Measurements from ENCODE around the gene WIPF1. TPM values are rescaled to one million over a fixed set of nuclear protein-coding genes. Genes with fewer than 3 reads are reported as not detected.

The WIPF1 gene
- total RNA-seq, 1 experiment from 2014 or later: 0.59 TPM

DNA sequence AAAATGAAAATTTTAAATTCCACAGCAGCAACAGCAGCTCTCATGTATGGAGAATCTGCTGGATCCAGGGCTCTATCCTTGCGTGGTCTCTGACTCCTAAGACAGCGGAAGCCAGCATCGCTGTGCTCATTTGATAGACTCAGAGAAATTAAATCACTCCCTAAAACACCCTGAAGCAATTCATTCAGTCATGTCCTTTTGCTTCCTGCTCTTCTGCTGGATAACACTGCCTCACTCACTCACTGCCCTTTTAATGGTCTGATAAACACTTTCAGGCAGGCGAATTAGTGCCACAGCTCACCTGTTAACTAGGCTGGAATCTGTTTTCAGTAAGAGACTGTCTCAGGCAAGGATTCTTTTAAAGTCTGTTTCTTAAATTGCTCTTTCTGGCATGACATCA is 10.0 kb downstream of the WIPF1 start (continued):
- TF ChIP-seq CBX3 (IDR thresholded peaks at IDR 0.05; ENCODE audit: low read depth) (no peak), POLR2A (IDR thresholded peaks at IDR 0.05; ENCODE audit: borderline replicate concordance, extremely low read depth, insufficient read depth, insufficient read length) (no peak), EZH2phosphoT487 (IDR thresholded peaks at IDR 0.05; ENCODE audit: borderline replicate concordance) (no peak)

- intact Hi-C loops (cut with micrococcal nuclease): no loop called here
- Histone ChIP-seq H3K27ac (ENCODE audit: low read depth, low read length) (no peak overlapping the region), H3K9me2 (ENCODE audit: insufficient read depth) (no peaks in the 10 kb centered on the region), H4K20me1 (ENCODE audit: insufficient read depth) (no peaks in the 10 kb centered on the region), H3K4me1 (ENCODE audit: control insufficient read depth in 1 of 2, insufficient read depth in 2 of 2, low read length in 2 of 2) (no peaks in the 10 kb centered on the region), H3K79me2 (ENCODE audit: insufficient read depth, low read length) (no peaks in the 10 kb centered on the region), H3K4me3 (replicated peaks in 1 of 2; ENCODE audit: low read depth in 1 of 2, low read length in 2 of 2) (no peak overlapping the region), H3K36me3 (ENCODE audit: control insufficient read depth in 1 of 2, insufficient read depth in 2 of 2, low read length in 2 of 2) (no peaks in the 10 kb centered on the region), H2AFZ (ENCODE audit: low read depth, low read length, poor library complexity, severe bottlenecking) (no peak overlapping the region), H3K4me2 (ENCODE audit: low read length) (no peak overlapping the region), H3K27me3 (ENCODE audit: insufficient read depth, low read length) (no peaks in the 10 kb centered on the region), H3K9ac (ENCODE audit: low read length) (no peak overlapping the region), H3K9me3 (ENCODE audit: control insufficient read depth in 1 of 2, insufficient read depth in 1 of 2, low read depth in 1 of 2, low read length in 2 of 2) (no peaks in the 10 kb centered on the region)
- RAD21 ChIA-PET (ENCODE audit: low non-redundant PET in 1 of 2, low total read pairs in 2 of 2, uncharacterized antibody in 2 of 2, unreplicated experiment in 2 of 2): no interaction called here
- CTCF ChIA-PET: no interaction called here
- POLR2A ChIA-PET: no interaction called here
- ATAC-seq (no peak), DNase-seq (ENCODE audit: low read depth, low spot score) (no peak)
- no peak for TF ChIP-seq SP1 (IDR thresholded peaks at IDR 0.05; ENCODE audit: low read depth)
- no peak for TF ChIP-seq ZNF274 (IDR thresholded peaks at IDR 0.05; ENCODE audit: low read depth, low read length)
- no peak for TF ChIP-seq EZH2 (IDR thresholded peaks at IDR 0.05)
- no peak for TF ChIP-seq SRF (IDR thresholded peaks at IDR 0.05; ENCODE audit: low read depth)
- no peak for TF ChIP-seq POLR2A (IDR thresholded peaks at IDR 0.05; ENCODE audit: borderline replicate concordance, extremely low read depth, insufficient read depth, insufficient read length)
- TF ChIP-seq TCF7L2 (IDR thresholded peaks at IDR 0.05; ENCODE audit: borderline replicate concordance, extremely low read depth, insufficient read depth, insufficient read length): no peak
- TF ChIP-seq ZFX (IDR thresholded peaks at IDR 0.05): no peak
- no peak for TF ChIP-seq POLR2AphosphoS5 (IDR thresholded peaks at IDR 0.05; ENCODE audit: low read depth, low read length)
- TF ChIP-seq ELF1 (IDR thresholded peaks at IDR 0.05; ENCODE audit: borderline replicate concordance, low read depth): no peak
- TF ChIP-seq, protein P1, sequence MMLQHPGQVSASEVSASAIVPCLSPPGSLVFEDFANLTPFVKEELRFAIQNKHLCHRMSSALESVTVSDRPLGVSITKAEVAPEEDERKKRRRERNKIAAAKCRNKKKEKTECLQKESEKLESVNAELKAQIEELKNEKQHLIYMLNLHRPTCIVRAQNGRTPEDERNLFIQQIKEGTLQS (IDR thresholded peaks at IDR 0.05): no peak
- no peak for TF ChIP-seq REST (IDR thresholded peaks at IDR 0.05; ENCODE audit: low read depth)
- no peak for TF ChIP-seq EGR1 (IDR thresholded peaks at IDR 0.05; ENCODE audit: low read depth)
- no peak for TF ChIP-seq CBX3 (IDR thresholded peaks at IDR 0.05; ENCODE audit: low read depth)
- TF ChIP-seq EZH2phosphoT487 (IDR thresholded peaks at IDR 0.05; ENCODE audit: borderline replicate concordance): no peak
- no peak for TF ChIP-seq SIN3A (IDR thresholded peaks at IDR 0.05; ENCODE audit: low read depth)
- no peak for TF ChIP-seq RAD21 (IDR thresholded peaks at IDR 0.05; ENCODE audit: low read depth)
- no peak for TF ChIP-seq CEBPB (IDR thresholded peaks at IDR 0.05; ENCODE audit: low read depth)
- BruUV-seq (replicated peaks): no TSS peak
Measured at GRCh38 chr2:174586418-174587295, 10.9 kb downstream of the WIPF1 start.

Measured in HCT116 (cell line).